HG03175 (cell line): Measurements from ENCODE around the gene ADIRF.
"Not testable (repeated sequence)": the region's sequence is repeated elsewhere in the genome, so short reads cannot be mapped to it uniquely, and the experiment has no call there.

Source experiments
- ATAC-seq: cut with Tn5 transposase; IDR thresholded peaks from one replicate; pipeline ENCODE4 v1.9.1; 2021; ENCODE audit warnings: mild to moderate bottlenecking, moderate library complexity; ENCODE audit not compliant: unreplicated experiment

The ADIRF gene

DNA sequence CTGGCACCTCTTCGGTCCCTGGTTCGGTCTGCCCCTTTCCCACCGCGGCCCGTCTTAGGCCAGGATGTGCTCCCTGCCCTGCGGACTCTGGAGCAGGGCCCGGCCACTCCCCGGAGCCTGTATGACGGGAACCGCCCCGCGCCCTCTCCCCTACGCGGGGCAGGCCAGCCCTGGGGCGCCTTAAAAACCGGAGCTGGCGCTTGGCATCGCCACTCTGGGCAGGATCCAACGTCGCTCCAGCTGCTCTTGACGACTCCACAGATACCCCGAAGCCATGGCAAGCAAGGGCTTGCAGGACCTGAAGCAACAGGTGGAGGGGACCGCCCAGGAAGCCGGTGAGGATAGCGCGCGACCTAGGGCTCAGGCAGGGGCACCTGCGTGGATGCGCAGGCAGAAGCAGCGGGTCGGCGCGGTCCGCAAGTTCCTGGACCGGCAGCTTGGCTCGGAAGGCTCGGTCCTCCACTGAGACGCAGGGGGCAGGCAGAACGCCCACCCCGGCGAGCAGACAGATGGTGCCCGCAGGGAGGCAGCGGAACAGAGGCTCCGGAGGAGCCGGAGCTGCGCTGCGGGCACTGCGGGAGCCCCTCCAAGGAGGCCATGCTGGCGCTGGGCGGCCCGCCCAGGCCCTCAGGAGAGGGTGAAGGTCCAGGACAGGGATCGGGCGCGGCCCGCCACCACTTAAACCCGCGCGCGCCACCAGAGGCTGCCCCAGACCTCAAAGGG lies at the start of gene ADIRF:
ADIRF (plus strand) TSS at position 212 of the 723 bp plus-strand sequence; CDS start at position 275, 63 bp downstream.
- no peak for ATAC-seq

DNA sequence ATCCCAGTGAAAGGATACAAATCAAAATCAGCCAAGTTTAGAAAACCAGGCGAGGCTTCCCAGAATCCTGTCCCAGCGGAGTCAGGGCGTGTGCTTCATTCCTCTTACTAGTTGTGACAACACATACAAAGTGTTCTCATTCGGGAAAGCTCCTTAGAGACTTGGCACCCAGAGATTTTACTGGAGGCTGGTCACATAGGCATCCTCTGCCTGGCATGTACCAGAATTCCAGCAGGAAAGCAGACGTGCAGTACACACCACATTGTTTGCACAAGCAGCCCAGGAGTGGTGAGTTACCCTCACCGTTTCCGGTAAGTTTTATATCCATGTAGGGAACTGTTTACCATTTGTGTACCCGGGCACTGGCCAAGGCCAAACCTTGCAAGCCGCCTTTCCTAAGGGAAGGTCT lies 45.7 kb upstream of the ADIRF start:
- ATAC-seq: no peak

DNA sequence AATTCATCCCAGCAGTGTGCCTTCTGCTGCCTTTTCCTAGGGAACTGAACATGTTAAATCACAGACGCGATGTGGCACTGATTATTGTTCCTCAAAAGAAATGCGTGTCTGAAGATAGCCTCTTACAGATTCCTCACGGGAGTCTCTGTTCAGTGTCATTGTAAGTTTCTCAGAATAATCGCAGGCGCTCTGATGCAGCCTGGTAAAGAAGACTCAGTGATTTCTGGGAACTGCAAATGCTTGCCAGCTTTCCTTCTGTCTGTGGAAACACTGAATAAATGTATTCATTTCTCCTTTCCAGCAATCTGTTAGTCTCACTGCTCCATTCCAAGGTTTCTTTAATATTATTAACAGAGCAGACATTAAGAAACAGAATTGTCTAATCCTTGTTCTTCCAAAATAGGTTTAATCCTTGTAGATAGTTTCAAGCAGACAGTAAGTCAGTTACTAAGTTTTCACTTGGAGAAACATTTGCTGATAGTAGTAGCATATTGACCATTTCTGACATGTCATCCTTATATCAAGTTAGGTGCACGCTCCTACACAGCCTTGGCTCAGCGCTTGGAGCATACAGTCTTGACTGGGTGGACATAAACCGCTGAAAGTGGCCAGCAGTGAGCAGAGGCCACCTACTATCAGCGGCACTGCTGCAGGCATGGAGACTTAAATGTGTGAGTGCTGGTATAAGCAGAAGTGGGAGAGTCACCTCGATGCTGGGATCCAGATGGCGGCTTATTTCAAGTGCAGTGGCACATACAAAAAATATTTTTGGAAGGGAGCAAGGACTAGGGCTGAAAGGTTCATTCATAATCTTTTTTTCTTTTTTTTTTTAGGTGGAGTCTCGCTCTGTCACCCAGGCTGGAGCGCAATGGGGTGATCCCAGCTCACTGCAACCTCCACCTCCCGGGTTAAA lies 38.6 kb upstream of the ADIRF start:
- no peak for ATAC-seq

DNA sequence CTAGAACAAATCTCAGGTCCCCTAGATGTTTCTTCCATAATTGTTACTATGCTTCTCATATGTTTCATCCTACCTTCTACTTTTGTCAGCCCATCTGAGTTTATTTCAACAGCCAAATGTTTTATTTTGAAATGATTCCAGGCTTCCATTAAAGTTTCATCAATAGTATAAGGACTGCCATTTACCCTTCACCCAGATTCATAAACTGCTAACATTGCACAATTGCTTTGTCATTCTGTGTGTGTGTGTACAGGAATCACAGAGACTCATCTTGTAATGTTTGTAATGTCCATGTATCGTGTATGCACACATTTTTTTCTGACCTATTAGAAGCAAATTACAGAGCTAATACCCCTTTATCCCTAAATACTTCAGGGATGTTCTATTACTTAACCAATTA lies 36.4 kb upstream of the ADIRF start:
- no peak for ATAC-seq

- no peak for ATAC-seq
Measured at GRCh38 chr10:86932674-86933073, 35.6 kb upstream of the ADIRF start.

GRCh38 chr10:86934162-86934711 lies 34.0 kb upstream of the ADIRF start:
- not testable (repeated sequence) for ATAC-seq

DNA sequence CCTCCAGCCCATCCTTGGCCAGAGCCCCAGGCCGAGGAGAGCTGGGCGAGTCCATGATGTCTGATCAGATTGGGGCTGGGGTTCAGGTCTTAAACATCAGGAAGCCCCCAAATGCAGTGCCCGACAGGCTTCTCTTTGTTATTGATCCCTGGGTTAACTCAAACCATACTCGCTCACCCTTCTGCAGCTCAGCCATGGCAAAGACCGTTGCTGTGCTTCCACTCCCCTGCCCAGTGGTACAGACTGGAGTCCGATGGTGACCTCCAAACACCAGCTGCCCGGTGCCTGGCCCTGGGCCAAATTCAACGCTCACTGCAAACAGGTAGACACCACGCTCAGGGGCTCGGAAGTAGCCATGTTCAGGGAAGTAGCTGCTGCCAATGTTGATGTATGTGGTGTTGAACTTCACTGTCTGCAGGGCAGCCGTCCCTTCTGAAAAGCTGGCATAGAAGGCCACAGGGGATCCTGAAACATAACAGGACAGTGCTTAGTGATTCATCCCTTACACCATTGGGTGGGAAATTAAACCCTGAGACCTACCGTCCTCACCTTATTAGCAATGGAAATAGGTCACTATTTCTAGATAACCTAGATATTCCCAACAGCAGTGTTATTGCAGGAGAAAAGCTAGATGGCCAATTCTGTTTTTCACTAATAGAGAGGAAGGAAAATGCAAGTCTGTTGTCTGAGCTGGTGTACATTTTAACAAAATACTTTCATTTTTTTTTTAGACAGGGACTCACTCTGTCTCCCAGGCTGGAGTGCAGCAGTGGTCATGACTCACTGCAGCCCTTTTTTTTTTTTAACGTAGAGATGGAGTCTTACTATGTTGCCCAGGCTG lies 31.4 kb upstream of the ADIRF start:
- no peak for ATAC-seq

DNA sequence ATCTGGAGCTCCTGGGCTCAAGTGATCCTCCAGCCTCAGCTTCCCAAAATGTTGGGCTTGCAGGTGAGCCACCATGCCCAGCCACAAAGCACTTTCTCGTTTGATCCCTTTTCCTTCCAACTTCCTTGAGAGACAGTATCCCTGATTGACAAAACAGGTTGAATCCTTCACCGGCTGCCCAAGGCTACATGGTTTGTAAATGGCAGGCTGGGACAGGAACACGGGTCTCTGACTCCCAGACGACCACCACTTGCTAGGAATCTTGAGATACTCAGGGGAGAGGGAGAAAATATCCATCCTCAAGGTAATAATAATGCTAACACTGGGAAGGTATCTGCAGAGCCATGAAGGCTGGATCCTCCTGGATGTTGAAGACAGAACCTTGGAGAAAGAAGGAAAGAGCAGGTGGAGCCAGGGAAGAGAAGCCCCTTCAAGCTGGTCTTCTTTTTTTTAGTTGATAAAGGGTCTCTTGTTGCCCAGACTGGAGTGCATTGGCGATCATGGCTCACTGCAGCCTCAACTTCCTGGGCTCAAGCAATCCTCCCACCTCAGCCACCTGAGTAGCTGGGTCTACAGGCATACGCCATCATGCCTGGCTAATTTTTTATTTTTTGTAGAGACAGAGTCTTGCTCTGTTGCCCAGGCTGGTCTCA lies 30.7 kb upstream of the ADIRF start:
- ATAC-seq: no peak

DNA sequence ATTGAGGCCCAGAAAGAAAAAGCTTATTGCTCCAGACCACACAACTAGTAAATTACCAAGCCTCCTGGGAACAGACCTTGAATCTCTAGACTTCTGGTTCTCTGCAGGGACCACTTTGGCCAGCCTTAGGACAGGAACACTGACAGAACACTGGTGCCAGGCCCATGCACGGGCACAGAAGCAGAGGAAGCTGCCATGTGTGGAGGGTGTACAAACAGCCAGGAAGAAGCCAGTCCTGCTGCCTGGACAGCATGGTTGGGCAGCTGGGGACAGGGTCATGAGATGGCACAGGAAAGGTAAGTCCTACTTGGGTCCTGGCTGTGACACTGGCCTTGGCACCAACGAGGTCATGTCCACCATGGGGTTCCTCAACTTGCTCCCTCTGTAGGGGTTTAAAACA lies 30.0 kb upstream of the ADIRF start:
- no peak for ATAC-seq

GRCh38 chr10:86940076-86940475 lies 28.2 kb upstream of the ADIRF start:
- not testable (repeated sequence) for ATAC-seq

DNA sequence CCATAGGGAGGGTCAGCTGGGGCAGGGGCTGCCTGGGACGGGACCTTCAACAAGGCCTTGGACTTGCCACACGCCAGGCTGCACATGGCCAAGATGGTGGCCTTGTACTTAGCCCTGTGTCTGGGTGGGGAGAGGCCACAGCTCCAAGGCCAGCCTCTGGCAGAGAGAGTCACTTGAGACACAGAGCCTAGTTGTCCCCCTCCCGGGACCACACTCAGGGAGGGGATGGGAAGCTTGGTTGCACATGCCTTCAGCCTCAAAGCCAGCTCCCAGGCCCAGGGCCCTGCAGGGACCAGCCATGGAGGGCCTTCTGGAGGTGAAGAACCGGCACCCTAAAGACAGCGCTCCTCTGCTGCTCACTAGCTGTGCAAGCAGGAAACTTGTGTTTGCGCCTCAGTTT lies 27.6 kb upstream of the ADIRF start:
- ATAC-seq: no peak

DNA sequence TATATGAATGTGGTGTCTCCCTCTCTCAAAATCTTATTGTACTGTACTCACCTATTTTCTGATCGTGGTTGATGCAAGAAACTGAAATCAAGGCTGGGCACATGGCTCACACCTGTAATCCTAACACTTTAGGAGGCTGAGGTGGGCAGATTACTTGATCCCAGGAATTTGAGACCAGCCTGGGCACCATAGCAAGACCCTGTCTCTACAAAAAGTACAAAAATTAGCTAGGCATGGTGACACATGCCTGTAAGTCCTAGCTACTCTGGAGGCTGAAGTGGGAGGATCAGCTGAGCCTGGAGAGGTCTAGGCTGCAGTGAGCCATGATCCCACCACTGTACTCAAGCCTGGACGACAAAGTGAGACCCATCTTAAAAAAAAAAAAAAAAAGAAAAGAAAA lies 26.9 kb upstream of the ADIRF start:
- no peak for ATAC-seq

GRCh38 chr10:86941991-86942421 lies 26.3 kb upstream of the ADIRF start:
- ATAC-seq: no peak

- no peak for ATAC-seq
Measured at GRCh38 chr10:86942441-86943315, 25.6 kb upstream of the ADIRF start.

GRCh38 chr10:86943316-86944030 lies 24.8 kb upstream of the ADIRF start:
- no peak for ATAC-seq

- ATAC-seq: no peak
Measured at GRCh38 chr10:86944031-86944419, 24.3 kb upstream of the ADIRF start.

DNA sequence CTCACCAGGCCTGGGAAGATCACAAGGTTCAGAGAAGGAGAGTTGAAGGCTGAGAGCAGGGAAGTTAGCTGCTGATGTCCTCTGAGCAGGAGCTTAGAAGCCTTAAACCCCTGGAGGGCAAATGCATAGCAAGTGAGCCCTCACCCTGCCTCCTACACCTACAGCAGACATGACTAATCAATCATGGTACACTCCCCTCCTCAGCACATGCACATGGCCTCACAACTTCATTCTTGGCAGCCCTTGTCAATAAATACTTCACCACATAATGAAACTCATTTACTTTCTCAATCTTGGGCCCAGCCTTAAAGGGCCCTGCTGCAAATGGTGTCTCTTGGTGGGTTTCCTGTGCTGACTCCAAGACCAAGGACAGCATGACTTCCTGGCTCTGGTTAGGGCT lies 23.8 kb upstream of the ADIRF start:
- no peak for ATAC-seq

DNA sequence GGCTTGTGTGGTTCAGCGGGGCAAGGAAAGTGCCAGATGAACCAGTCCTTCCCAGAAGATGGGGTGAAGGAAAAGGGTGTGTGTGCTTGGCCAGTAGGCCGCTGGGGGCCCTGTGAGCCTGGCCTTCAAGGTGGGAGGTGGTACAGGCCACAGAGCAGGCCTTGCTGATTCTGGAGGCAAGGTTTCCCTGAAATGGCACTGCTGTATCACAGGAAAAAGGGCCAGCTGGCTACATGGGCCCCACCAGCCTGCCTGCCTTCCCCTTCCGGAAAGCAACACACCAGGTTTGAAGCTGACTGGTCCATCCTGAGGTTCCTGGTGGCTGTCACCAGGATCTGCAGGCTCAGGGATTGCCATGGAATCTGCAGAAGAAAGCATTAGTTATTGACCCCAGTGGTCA lies 23.4 kb upstream of the ADIRF start:
- ATAC-seq: no peak
